Measurements from ENCODE around the gene CARD19.
"Not testable (repeated sequence)": the region's sequence is repeated elsewhere in the genome, so short reads cannot be mapped to it uniquely, and the experiment has no call there.

Gene CARD19

DNA sequence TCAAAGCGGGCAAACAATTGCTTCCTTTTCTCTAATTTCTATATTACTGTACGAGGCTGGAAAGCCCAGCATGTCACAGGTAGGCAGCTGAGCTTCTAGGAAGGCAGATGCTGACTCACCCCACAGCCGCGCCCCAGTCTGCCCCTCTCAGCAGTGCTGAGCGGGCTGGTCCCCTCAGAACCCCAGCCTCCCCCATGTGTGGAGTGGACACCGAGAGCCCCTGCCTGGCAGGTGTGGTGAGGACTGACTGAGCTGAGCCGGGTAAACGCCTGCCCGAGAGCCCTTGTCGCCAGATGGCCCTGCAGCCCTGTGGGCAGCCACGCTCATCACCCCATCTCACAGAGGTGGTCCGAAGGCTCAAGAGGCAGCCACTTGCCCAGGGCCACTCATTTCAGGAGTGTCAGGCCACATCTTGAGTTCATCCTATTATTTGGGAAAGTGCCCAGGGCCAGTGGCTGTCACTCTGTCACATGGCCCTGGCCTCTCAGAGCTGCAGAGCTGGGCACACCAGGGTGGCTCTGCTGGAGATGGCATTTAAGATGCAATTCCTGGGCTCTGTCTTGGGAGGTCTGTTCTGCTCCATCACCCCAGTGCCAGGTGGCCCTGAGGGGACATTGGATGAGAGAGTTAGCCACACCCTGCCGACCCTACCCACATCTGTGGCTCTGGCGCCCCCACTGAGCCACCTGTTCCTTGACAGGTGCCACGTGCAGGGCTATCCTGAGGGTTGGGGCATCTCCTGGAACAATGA lies 12.4 kb downstream of the CARD19 start:
- DNase-seq: no peak

DNA sequence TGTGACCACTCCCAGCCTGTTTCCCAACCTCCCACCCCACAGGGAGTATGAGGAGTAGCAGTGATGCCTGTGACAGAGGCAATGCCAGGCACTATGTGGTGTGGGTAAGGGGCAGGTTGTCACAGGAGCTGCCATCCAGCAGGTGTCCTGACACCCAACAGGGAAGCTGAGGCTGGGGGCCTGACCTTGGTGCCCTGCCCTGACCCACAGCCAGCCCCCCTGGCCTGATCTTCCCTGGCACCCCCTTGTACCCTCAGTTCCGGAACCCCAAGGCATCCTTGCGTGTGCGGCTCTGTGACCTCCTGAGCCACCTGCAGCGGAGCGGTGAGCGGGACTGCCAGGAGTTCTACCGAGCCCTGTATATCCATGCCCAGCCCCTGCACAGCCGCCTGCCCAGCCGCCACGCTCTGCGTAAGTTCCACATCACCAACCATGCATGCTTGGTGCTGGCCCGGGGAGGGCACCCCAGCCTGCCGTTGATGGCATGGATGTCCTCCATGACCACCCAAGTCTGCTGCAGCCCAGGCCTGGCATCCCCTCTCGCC lies 14.4 kb downstream of the CARD19 start:
- no peak for DNase-seq

DNA sequence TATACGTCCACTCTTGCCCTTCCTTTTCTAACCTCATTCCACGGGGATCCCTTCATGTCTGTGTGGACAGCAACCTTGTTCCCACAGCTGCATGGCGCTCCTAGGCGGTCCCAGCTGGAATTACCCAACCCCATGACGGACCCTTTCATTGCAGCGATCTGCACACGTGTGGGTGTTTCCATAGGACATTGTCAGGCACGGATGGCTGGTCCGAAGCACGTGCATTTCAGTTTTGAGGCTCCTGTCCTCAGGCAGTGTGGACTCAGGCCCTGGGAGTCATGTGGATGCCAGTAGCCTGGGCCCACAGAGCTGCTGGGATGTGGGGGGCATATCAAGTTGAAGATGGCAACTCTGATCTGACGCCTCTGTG lies 15.0 kb downstream of the CARD19 start:
- DNase-seq: no peak

DNA sequence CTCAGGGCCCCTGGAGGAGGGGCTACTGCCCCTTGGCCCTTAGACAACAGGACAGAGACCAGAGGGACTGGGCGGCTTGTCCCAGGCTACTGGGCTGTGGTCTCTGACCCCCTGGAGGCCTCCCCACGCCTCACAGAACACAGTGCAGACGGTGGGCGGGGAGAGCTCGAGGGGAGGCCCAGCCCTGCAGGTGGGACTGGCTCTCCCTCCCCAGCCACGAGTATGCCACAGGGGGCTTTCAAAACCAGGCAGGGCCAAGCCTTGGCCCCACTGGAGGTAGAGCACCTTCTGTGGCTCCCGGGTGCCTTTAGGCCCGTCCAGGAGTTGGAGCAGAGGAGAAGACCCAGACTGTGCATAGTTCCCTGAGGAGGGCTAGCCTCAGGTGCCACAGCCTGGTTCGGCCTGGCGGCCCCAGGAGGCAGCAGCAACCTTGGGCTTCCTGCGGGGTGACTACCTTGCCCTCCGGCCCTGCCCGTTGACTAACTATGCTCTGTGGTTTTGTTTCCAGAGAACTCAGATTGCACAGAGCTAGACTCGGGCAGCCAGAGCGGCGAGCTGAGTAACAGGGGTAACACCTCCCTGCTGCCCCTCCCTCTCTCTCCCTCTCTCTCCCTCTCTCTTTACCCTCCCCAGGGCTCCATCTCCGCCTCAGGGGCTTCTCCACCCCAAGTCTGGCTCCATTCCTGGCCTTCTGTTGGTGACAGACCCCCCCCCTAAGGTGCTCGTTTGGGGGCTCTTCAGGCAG lies 15.5 kb downstream of the CARD19 start:
- peak; percentile 0 for DNase-seq

DNA sequence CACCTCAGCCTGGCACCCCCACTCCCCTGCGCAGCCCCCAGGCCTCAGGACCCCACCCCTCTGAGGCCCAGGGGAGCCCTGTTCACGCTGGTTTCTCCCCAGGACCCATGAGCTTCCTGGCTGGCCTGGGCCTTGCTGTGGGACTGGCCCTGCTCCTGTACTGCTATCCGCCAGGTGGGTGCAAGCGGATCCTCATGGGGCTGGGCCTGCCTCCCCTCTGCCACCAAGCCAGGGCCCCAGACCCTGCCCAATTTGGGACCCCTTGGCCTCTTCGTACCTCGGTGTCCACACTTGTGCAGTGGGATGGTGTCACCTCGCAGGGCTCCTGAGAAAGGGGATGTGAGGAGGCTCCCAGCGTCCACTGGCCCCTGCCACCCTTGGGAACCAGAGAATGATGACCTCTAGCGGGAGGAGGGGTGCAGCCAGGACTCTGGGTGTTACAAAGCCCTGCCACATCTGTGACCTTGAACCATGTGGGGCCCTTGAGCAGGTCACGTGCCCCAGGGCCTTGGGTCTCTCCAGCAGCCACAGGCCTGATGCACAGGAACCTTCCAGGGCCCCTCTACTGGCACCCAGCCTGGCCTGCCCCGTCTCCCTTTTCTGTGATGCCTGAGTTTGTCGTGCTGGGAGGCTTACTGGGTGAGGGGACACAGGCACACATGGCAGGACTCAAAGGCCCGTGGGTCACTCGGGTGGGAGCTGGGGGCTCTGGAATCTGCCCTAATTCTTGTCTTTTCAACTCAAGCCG lies 16.3 kb downstream of the CARD19 start:
- no peak for DNase-seq

DNA sequence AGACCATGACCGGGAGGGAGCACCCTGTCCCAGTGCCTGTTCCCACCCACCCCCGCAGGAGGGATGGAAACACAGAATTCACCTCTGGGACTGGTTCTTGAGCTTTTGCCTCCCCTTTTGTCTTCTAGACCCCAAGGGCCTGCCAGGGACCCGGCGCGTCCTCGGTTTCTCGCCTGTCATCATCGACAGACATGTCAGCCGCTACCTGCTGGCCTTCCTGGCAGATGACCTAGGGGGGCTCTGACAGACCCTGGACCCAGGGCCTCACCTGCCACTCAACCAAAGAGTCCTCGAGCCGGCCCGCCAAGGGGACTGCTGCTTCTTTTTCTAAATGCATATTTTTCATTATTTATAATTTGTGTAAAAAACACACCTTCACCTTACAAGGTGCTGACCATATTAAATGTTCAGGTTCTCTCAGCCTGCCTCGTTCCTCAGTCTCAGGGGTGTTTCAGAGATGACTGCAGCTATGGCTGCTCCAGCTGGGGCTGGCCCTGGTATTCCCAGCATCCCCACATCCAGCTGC lies 16.9 kb downstream of the CARD19 start:
- DNase-seq: no peak

DNA sequence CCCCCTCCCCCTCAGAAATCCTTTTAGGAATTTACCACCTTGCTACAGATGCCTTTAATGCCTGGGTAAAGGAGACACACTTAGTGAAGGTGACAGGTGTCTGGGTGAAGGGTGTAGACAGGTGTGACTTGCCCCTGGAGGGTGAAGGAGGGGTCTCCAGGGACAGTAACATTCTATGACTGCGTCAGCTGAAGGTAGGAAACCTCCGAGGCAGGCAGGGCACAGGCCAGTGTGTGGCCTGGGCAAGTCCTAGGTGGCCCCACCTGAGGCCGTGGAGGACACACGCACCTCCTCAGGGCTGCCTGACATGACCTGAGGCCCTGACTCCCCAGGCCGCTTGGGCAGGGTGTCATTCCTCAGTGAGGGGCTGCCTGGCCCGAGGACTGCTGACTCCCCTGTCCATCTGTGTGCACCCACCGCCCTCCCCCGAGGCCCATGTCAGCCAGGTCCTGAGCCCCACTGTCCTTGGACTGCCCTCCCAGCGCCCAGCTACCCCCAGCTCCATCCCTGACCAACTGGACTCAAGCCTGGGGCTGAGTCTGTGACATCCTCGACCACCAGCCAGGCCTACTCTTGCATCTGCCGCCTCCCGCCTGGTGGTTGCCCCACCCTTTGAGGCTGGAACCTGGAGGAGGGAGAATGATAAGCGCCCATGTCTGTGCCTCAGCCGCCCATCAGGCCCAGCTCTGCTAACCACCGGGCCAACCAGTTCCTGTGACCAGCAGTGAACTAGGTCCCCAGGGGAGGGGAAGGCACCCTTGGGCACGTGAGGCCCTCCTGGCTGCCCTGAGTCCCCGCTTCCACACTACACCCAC lies 18.4 kb downstream of the CARD19 start:
- DNase-seq: no peak

DNA sequence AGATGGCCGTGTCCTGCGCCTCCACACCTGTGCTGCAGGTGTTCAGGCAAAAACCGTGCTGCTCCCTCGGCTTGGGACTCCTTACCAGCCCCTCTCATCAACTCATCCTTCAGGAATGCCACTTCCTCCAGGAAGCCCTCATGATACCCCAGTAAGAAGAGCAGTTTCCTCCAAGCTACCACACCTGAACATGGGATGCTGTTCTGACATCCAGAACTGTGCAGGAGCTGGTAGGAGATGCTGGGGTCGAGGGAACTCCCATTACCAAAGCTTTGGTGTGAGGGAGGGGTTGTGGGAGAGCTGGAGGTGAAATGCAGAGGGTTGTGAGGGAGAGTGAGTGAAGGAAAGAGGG lies 18.9 kb downstream of the CARD19 start:
- DNase-seq: no peak

DNA sequence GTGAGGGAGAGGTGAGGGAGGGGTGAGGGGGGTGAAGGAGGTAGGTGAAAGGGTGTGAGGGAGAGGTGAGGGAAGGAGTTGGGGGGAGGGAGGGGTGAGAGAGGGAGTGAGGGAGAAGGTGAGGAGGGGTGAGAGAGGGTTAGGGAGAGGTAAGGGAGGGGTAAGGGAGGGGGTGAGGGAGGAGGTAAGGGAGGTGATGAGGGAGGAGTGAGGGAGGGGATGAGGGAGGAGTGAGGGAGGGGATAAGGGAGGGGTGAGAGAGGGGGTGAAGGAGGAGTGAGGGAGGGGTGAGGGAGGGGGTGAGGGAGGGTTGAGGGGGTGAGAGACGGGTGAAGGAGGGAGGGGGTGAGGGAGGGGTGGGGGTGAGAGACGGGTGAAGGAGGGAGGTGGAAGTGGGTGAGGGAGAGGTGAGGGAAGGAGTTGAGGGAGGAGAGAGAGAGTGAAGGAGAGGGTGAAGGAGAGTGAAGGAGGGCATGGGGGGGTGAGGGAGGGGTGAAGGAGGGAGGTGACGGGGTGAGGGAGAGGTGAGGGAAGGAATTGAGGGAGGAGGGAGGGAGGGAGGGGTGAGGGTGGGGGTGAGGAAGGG lies 19.6 kb downstream of the CARD19 start:
- DNase-seq: no peak

DNA sequence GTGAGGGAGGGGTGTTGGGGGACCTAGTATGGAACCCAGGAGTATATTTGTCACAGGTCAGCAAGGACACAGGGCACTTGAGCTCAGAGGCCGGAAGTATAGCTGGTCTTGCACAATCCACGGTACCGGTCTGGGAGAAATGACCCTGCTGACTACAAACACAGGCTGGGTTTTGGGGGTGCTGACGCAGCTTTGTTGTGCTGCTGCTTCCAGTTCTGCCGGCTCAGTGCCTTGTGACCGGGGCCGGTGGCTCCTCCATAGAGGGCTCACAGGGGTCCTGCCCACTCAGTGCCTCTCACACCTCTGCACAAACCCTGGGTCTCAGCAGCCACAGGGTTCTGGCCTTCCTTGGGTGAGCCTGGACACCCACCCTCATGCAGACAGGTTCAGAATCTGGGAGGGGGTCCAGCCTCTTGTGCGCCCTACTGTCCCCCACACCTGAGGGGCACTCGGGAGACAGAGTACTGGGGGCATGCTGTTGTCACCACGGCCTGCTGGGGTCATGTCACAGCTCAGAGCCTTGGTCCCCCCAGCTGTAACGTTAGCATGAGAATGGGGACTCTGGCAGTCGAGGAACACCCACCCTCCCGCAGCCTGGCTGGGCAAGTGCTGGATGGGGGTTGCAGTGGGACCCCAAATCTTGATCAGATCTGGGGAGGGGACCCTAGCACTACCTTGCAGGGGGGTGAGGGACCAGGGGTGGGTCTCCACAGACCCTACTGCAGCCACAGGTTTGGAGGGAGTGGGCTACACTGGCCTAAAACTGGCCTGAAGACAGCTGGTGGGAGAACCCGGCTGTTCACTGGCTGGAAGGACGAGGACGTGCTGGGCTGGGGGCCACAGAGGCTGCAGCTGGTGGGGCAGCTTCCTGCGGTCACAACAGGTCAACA lies 20.3 kb downstream of the CARD19 start:
- DNase-seq: no peak

DNA sequence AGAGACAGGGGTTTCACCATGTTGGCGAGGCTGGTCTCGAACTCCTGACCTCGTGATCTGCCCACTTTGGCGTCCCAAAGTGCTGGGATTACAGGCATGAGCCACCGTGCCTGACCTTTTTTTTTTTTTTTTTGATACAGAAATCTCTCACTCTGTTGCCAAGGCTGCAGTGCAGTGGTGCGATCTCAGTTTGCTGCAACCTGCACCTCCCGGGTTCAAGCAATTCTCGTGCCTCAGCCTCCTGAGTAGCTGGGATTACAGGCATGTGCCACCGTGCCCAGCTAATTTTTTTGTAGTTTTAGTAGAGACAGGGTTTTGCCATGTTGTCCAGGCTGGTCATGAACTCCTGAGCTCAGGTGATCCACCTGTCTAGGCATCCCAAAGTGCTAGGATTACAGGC lies 21.5 kb downstream of the CARD19 start:
- not testable (repeated sequence) for DNase-seq

DNA sequence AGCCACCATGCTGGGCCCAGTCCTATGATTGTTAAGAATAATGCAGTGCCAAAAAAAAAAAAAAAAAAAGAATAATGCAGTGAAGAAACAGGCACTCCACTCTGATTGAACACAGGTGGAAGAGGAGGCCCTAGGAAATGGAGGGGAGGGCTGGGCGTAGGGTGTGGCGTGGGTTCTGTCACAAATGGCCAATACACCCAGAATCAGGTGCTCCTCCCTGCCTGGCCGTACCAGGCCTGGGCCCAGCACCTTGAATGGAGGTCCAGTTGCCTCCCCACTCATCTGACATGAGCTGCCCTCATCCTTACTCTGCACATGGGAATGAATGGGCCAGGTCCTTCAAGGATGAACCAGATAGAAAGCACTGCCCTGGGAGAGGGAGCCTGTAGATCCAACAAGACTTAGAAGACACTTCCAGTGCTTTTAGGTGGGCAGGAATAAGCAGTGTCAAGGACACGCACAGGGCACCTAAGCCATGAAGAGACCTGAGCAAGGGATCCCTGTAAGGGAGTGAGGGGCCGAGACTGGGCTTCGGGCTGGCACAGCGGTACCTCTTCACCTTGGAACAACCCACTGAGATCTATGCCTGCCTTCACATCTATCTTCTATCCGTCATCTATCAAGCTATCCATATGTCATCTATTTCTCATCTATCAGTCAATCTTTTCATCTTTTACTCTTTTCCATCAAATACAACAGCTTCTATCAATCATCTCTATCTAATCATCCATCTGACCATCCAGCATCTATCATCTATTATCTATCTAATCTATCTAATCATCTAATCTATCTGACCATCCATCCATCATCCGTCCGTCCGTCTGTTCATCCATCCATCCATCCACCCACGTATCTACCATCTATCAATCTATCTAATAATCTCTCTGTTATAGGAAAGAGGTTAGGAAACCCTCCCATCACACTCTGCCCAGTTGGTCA lies 22.2 kb downstream of the CARD19 start:
- no peak for DNase-seq

DNA sequence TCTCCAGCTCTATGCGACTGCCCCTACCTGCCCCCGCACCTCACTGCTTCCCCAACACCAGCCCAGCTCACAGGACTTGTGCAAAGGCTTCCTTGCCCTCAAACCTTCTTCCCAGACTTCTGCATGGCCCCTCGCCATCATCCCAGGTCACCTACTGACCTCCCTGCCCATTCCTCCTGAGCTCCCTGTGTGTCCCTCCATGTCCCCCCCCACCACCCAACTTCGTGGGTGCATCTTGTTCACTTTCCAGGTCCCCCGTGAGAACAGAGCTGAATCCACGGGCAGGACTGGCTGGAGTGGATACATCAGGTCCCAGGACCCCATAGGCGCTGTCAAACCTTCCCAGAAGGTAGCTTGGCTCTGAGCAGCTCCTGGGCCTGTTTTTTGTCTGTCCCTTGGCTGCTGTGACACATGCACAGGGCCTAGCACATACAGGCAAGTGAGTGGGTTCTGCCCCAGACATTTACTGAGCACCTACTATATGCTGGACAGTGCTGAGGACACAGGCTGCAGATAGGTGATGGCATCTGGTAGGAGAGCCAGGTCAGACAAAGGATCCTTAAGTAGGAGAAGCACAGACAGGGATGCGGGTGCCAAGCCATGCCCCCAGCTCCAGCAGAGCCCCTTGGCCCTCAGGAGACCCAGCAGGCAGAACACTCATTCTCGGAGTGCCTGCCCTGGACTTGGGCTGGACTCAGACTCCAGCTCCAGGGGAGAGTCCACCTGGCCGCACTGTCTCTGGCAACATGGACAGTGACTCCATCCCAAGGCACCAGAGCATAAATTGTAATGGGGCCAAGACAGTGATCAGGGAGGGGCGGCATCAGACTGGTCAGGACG lies 23.1 kb downstream of the CARD19 start:
- DNase-seq: no peak

DNA sequence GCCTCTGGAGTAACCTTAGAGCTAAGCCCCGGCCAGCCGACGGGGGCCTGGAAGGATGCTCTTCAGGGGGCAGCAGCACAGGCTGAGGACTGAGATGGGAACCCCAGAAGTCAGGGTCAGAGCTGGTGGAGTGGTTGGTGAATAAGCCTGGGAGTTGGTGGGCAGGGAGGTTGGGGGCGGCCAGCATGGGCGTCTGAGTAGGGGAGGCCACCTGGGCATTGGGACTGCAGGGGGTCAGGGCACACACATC lies 23.6 kb downstream of the CARD19 start:
- no peak for DNase-seq

DNA sequence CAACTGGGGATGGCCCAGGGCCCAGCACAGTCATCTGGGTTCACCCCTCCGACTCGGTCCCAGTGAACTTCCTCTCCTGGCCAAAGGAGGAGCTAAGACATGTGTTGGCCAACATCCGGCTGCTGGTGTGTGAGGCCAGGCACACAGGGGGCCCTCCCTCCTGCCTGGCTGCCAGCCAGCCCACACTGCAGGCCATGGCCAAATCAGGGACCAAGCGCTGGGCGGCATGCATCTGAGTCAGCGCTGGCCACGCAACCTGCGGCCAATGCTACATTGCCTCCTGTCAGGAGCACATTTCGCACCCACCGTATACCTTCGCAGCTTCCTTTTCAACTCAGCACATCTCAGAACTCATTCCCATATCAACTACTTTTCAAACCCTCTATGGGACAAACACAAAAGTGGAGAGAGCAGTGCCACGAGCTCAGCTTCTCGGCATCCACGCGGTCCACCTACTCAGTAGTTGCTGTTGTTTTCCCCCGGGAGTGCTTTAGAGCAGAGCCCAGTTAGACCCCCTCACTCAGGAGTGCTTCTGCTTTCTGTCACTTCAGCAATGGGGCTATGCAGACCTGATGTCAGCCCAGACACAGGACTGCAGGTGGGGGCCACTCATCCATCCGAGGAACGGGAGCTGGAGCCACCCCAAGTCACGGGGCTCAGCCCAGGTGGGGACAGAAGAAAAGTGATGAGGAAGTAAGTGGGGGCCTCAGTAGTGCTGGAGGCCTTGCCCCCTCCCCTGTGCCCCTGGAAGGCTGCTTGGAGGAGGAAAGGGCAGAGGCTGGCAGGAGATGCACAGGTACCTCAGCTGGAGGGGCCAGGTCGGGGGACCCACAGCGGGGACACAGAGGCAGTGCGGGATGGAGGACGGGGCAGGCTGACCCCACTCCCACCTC lies 24.2 kb downstream of the CARD19 start:
- DNase-seq: no peak

DNA sequence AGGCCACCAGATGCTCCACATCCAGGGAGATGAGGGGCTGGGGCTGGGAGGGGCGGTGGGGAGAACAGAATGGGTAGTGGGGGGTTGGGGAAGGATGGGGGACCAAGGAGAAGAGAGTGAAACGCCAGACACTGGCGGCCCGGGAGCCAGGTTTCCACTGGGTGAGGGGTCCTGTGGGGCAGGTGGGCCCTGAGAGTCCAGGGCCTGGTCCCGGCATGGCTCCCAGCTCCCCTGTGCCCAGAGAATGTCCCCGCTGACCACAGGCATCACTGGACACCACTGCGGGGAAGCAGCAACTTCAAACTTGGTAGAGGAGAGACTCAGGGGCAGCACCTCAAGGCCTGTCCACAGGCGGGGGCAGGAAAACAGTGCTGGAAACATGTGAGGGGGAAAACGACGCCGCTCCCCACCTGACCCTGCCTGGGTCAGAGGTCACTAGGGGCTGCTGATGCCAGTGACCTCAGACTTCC lies 24.9 kb downstream of the CARD19 start:
- DNase-seq: no peak

DNA sequence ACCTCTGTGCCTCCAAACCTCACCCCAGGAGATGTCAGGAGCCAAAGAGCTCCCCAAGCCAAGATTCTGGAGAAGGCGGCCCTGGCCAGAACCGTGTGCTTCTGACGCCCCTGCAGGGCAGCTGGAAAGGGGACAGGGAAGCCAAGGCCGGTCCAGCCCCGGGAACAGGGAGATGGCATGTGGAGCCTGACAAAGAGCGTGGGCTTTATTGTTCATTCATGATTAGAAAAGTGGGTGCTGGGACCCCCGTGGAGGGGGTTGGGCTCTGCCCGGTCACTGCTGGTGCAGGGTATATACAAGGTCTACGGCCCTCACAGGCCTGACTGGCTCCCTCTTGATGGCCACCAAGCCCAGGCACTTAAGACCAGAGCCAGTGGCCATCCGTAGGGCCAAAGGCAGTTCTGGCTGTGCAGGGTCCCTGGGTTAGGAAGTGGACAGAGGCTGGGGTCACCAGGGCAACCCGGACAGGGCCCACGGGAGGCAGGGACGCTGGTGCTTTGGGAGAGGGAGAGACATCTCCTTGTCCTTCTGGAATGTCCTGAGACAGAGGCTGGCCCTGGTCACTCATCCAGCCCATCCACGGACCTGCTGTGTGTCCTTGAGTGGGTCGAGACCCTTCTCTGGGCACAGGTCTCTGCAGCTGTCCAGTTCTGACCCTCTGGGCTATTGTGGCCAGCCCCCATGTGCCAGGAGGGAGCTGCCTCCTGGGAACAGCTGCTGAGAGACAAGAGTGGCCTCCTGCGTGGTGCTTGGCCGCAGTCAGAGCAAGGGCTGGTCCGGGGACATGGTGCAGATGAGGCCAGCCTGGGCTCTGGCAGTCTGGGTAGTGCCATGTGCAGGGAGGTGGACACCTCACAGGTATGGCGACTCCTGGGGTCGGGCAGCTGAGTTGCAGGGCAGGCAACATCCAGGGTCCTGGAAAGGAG lies 25.6 kb downstream of the CARD19 start:
- no peak for DNase-seq
